ENCODE measurements around the gene USHBP1. TPM values are rescaled to one million over a fixed set of nuclear protein-coding genes. Genes with fewer than 3 reads are reported as not detected.

USHBP1 gene, protein sequence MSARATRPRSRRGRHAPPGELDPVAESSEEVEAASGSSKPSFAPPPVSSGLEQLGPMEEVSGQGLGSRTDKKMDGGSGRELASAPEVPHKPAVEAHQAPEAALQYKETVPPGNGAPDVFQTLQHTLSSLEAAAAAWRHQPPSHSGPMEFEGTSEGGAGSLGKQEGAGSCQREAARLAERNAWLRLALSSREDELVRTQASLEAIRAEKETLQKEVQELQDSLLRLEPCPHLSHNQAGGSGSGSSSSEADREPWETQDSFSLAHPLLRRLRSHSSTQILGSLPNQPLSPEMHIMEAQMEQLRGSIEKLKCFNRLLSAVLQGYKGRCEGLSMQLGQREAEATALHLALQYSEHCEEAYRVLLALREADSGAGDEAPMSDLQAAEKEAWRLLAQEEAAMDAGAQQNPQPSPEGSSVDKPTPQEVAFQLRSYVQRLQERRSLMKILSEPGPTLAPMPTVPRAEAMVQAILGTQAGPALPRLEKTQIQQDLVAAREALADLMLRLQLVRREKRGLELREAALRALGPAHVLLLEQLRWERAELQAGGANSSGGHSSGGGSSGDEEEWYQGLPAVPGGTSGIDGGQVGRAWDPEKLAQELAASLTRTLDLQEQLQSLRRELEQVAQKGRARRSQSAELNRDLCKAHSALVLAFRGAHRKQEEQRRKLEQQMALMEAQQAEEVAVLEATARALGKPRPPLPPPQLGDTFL
- total RNA-seq (under 0.01 TPM in 1 of 2 replicates, not detected in the other), polyA plus RNA-seq (not detected in 2 replicates), polyA minus RNA-seq (ENCODE audit: low replicate concordance) (not detected in 2 replicates)
- not detected in 2 replicates for polyA plus RNA-seq (2012)

DNA sequence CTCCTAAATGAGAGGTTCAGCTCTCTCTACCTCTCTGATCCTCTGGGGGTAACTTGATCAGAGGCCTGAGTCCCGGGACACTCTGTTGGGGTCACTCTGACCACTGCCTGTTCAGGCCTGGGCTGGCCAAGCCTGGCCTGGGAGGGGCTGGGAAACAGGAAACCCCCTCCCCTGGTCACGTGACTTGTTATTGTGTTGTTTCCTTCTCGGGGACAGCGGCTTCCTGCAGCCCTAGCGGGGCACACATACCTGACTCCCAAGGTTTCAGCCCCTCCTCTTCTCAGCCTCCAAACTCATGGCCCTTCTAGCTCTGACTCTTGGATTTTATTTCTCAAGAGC, at the start of gene USHBP1:
Gene USHBP1, minus strand, starts transcription at position 105 of the 339 bp plus-strand sequence. CDS start 446 bp downstream, outside the sequence.
- H3K27ac ChIP-seq (ENCODE audit: insufficient read depth, low read length), result no peak within 1 kb of the TSS
- no peaks in the 10 kb centered on the region for H3K27me3 ChIP-seq (ENCODE audit: control insufficient read depth, insufficient read depth, low read length)
- no peak within 1 kb of the TSS for H3K9ac ChIP-seq (ENCODE audit: insufficient read depth, low read length)
- peaks cover 4% of the 10 kb centered on the region for H3K36me3 ChIP-seq (ENCODE audit: control insufficient read depth, insufficient read depth, low read length)
- DNase-seq (ENCODE audit: low read depth in 2 of 2), result no peak
- peaks cover 5% of the 10 kb centered on the region for H3K79me2 ChIP-seq (ENCODE audit: control insufficient read depth, insufficient read depth, low read length)
- no peaks in the 10 kb centered on the region for H4K20me1 ChIP-seq (ENCODE audit: control insufficient read depth, extremely low read depth, insufficient read depth, low read length)
- H3K4me2 ChIP-seq (ENCODE audit: extremely low read depth, insufficient read depth, low read length), result no peak within 1 kb of the TSS
- no peak within 1 kb of the TSS for H2AFZ ChIP-seq (ENCODE audit: low read length)
- H3K4me1 ChIP-seq (ENCODE audit: control insufficient read depth, extremely low read depth, insufficient read depth, low read length), result no peaks in the 10 kb centered on the region
- H3K4me3 ChIP-seq (replicated peaks in 1 of 4; ENCODE audit: control extremely low read depth in 1 of 4, insufficient read depth in 1 of 4, low read depth in 3 of 4, low read length in 4 of 4), result no peak within 1 kb of the TSS
- TF ChIP-seq EZH2 (IDR thresholded peaks at IDR 0.05; ENCODE audit: low read length, missing control alignments), result no peak
- TF ChIP-seq, protein P1, sequence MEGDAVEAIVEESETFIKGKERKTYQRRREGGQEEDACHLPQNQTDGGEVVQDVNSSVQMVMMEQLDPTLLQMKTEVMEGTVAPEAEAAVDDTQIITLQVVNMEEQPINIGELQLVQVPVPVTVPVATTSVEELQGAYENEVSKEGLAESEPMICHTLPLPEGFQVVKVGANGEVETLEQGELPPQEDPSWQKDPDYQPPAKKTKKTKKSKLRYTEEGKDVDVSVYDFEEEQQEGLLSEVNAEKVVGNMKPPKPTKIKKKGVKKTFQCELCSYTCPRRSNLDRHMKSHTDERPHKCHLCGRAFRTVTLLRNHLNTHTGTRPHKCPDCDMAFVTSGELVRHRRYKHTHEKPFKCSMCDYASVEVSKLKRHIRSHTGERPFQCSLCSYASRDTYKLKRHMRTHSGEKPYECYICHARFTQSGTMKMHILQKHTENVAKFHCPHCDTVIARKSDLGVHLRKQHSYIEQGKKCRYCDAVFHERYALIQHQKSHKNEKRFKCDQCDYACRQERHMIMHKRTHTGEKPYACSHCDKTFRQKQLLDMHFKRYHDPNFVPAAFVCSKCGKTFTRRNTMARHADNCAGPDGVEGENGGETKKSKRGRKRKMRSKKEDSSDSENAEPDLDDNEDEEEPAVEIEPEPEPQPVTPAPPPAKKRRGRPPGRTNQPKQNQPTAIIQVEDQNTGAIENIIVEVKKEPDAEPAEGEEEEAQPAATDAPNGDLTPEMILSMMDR (conservative IDR thresholded peaks at IDR 0.05 in 1 of 2, IDR thresholded peaks at IDR 0.05 in 1 of 2; ENCODE audit: low read depth in 1 of 2, low read length in 2 of 2), result no peak
- no peaks in the 10 kb centered on the region for H3K9me3 ChIP-seq (ENCODE audit: control insufficient read depth, insufficient read depth, low read depth, low read length)

DNA sequence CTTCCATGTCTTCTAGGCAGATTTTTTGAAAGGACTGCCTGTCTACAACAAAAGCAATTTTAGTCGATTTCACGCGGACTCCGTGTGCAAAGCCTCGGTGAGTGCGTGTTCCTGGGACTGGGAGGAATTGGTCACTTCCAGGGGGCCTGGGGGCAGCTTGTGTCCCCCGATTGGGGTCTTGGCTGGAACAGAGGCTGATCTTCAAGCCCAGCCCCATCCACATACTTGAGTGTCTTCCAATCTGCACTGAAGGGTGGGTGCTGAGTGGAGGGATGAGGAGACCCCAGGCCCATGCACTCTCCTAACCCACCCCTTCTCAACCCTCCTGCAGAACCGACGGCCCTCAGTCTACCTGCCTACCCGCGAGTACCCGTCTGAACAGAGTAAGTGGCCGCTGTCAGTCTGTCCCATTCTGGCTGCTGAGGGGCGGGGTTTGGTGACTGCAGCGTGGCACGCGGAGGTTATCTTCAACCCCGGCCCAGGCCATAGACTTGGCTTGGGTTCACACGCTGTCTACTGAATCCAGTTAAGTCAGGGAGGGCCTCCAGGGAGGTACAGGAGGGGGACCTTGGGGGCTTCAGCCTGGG, 49.6 kb upstream of the USHBP1 start:
- no peak overlapping the region for H3K4me2 ChIP-seq (ENCODE audit: extremely low read depth, insufficient read depth, low read length)
- no peak for DNase-seq (ENCODE audit: low read depth in 2 of 2)
- H3K36me3 ChIP-seq (ENCODE audit: control insufficient read depth, insufficient read depth, low read length), result peaks cover 16% of the 10 kb centered on the region
- peaks cover 7% of the 10 kb centered on the region for H3K4me1 ChIP-seq (ENCODE audit: control insufficient read depth, extremely low read depth, insufficient read depth, low read length)
- no peaks in the 10 kb centered on the region for H4K20me1 ChIP-seq (ENCODE audit: control insufficient read depth, extremely low read depth, insufficient read depth, low read length)
- peaks cover 38% of the 10 kb centered on the region for H3K79me2 ChIP-seq (ENCODE audit: control insufficient read depth, insufficient read depth, low read length)
- no peak overlapping the region for H3K9ac ChIP-seq (ENCODE audit: insufficient read depth, low read length)
- TF ChIP-seq, protein P1 (conservative IDR thresholded peaks at IDR 0.05 in 1 of 2, IDR thresholded peaks at IDR 0.05 in 1 of 2; ENCODE audit: low read depth in 1 of 2, low read length in 2 of 2), result no peak
- no peak for TF ChIP-seq EZH2 (IDR thresholded peaks at IDR 0.05; ENCODE audit: low read length, missing control alignments)
- no peaks in the 10 kb centered on the region for H3K27me3 ChIP-seq (ENCODE audit: control insufficient read depth, insufficient read depth, low read length)
- no peaks in the 10 kb centered on the region for H3K9me3 ChIP-seq (ENCODE audit: control insufficient read depth, insufficient read depth, low read depth, low read length)
- H3K27ac ChIP-seq (ENCODE audit: insufficient read depth, low read length), result no peak overlapping the region
- no peak overlapping the region for H3K4me3 ChIP-seq (replicated peaks in 1 of 4; ENCODE audit: control extremely low read depth in 1 of 4, insufficient read depth in 1 of 4, low read depth in 3 of 4, low read length in 4 of 4)
- H2AFZ ChIP-seq (ENCODE audit: low read length), result no peak overlapping the region

All from fibroblast of lung (primary cell).